ENCODE measurements around the gene GAB2. TPM values are rescaled to one million over a fixed set of nuclear protein-coding genes. Genes with fewer than 3 reads are reported as not detected.

Gene GAB2
- polyA plus RNA-seq, 3 donors = 2.8 to 39.4 (median 4.4) TPM

DNA sequence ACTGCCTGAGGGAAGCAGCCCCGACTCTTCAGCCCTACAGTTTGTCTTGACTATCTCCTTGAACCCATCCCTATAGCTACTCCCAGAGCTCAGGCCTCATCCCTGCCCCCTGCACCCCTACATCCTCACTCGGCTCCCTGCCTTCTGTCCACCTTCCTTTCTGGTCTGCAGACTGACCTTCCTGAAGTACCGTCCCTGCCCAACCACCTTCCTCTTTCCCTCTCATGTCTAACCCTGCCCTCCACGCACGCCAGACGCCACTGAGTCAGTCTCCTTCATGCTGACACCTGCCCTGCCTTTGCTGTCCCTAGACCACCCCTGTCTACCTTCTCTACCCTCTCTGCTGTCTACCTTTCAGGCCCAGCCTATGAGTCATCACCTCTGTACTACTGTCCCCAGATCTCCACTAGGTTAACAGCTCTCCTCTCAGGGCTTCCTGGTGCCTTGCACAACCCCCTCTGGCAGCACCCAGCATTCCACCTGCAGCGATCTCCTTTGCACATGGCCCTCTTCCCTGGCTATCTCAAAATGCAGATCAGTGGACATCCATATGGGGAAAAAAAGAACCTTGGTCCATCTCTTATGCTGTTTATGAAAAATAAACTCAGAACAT lies 238.1 kb downstream of the GAB2 start:
- Mint-ChIP-seq H3K4me1 (peaks cover 18% of the 10 kb centered on the region), H3K36me3 (peaks cover 31 to 44% of the 10 kb centered on the region in 2 donors), H3K4me3 (no peak overlapping the region), H3K9me3 (peaks cover 5 to 14% (median 7%) of the 10 kb centered on the region in 7 donors), H3K27me3 (ENCODE audit: low read depth in 3 of 3) (peaks cover 0 to 2% (median 0%) of the 10 kb centered on the region in 3 donors), H3K27ac (peak overlapping the region in 2 of 7 donors; percentile 9 to 67)
- H3K27me3 ChIP-seq (ENCODE audit: control insufficient read depth in 2 of 2, insufficient read depth in 2 of 2, low read length in 2 of 2) = no peaks in the 10 kb centered on the region
- no peak overlapping the region for H2AFZ ChIP-seq (ENCODE audit: insufficient read depth, low read depth, low read length, poor library complexity, severe bottlenecking)
- TF ChIP-seq, protein P1, sequence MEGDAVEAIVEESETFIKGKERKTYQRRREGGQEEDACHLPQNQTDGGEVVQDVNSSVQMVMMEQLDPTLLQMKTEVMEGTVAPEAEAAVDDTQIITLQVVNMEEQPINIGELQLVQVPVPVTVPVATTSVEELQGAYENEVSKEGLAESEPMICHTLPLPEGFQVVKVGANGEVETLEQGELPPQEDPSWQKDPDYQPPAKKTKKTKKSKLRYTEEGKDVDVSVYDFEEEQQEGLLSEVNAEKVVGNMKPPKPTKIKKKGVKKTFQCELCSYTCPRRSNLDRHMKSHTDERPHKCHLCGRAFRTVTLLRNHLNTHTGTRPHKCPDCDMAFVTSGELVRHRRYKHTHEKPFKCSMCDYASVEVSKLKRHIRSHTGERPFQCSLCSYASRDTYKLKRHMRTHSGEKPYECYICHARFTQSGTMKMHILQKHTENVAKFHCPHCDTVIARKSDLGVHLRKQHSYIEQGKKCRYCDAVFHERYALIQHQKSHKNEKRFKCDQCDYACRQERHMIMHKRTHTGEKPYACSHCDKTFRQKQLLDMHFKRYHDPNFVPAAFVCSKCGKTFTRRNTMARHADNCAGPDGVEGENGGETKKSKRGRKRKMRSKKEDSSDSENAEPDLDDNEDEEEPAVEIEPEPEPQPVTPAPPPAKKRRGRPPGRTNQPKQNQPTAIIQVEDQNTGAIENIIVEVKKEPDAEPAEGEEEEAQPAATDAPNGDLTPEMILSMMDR (IDR thresholded peaks at IDR 0.05) = no peak
- H3K9ac ChIP-seq (ENCODE audit: insufficient read depth, low read length, poor library complexity, severe bottlenecking) = no peak overlapping the region
- H3K4me1 ChIP-seq (ENCODE audit: control insufficient read depth in 1 of 2, insufficient read depth in 2 of 2, low read length in 2 of 2) = peaks cover 9 to 12% of the 10 kb centered on the region in 2 donors
- peaks cover 6 to 18% of the 10 kb centered on the region in 2 donors for H3K36me3 ChIP-seq (replicated peaks in 1 of 2; ENCODE audit: control insufficient read depth in 1 of 2, insufficient read depth in 2 of 2, low read length in 2 of 2)
- H3K4me3 ChIP-seq (replicated peaks in 1 of 3; ENCODE audit: low read depth in 2 of 3, low read length in 3 of 3) = no peak overlapping the region
- WGBS (ENCODE audit: insufficient coverage) = 80% methylated on average over 6 of the region's 7 CpGs
- DNase-seq = no peak
- intact Hi-C loops (cut with micrococcal nuclease) = no loop called here
- H4K20me1 ChIP-seq (ENCODE audit: insufficient read depth, low read length) = peaks cover 19% of the 10 kb centered on the region
- peaks cover 0 to 4% of the 10 kb centered on the region in 2 donors for H3K9me3 ChIP-seq (replicated peaks in 1 of 2; ENCODE audit: control insufficient read depth in 1 of 2, insufficient read depth in 1 of 2, low read length in 2 of 2)
- no peak overlapping the region for H3K27ac ChIP-seq (ENCODE audit: low read depth in 1 of 2, low read length in 2 of 2)
- H3K4me2 ChIP-seq (replicated peaks; ENCODE audit: extremely low read depth, low read length, poor library complexity, severe bottlenecking) = no peak overlapping the region
- peaks cover 3% of the 10 kb centered on the region for H3K79me2 ChIP-seq (ENCODE audit: insufficient read depth, low read length)

DNA sequence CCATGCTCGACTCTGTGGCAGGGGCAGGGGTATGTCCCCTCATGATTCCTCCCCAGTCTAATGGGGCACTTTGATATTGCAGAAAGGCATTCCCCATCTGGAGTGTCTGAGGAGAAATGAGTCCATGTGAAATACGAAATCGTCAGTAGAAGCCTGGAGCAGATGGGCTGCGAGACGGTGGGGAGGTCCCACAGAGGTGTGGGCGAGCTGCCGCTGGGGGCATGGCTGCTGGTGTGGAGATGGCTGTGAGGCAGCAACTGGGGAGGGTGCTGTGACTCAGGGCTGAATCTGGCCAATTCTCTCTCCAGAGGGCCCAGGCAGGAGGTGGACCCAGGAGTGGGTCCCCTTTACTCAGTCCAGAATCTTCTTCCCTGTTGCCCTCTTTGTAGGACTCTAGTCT lies 240.4 kb downstream of the GAB2 start:
- H3K4me1 ChIP-seq (ENCODE audit: control insufficient read depth in 1 of 2, insufficient read depth in 2 of 2, low read length in 2 of 2) = peaks cover 9 to 12% of the 10 kb centered on the region in 2 donors
- H3K36me3 ChIP-seq (replicated peaks in 1 of 2; ENCODE audit: control insufficient read depth in 1 of 2, insufficient read depth in 2 of 2, low read length in 2 of 2) = peaks cover 16 to 36% of the 10 kb centered on the region in 2 donors
- peaks cover 3% of the 10 kb centered on the region for H3K79me2 ChIP-seq (ENCODE audit: insufficient read depth, low read length)
- H2AFZ ChIP-seq (ENCODE audit: insufficient read depth, low read depth, low read length, poor library complexity, severe bottlenecking) = no peak overlapping the region
- H3K4me3 Mint-ChIP-seq = no peak overlapping the region
- peaks cover 5 to 14% (median 7%) of the 10 kb centered on the region in 7 donors for H3K9me3 Mint-ChIP-seq
- peaks cover 0 to 2% (median 0%) of the 10 kb centered on the region in 3 donors for H3K27me3 Mint-ChIP-seq (ENCODE audit: low read depth in 3 of 3)
- H3K4me1 Mint-ChIP-seq = peaks cover 18% of the 10 kb centered on the region
- H3K36me3 Mint-ChIP-seq = peaks cover 46 to 52% of the 10 kb centered on the region in 2 donors
- H3K27ac ChIP-seq (ENCODE audit: low read depth in 1 of 2, low read length in 2 of 2) = no peak overlapping the region
- 100% methylated on average over 1 of the region's 7 CpGs for WGBS (ENCODE audit: insufficient coverage)
- H3K4me3 ChIP-seq (replicated peaks in 1 of 3; ENCODE audit: low read depth in 2 of 3, low read length in 3 of 3) = no peak overlapping the region
- peaks cover 19% of the 10 kb centered on the region for H4K20me1 ChIP-seq (ENCODE audit: insufficient read depth, low read length)
- H3K9ac ChIP-seq (ENCODE audit: insufficient read depth, low read length, poor library complexity, severe bottlenecking) = no peak overlapping the region
- peaks cover 0 to 4% of the 10 kb centered on the region in 2 donors for H3K9me3 ChIP-seq (replicated peaks in 1 of 2; ENCODE audit: control insufficient read depth in 1 of 2, insufficient read depth in 1 of 2, low read length in 2 of 2)
- no peak overlapping the region for H3K4me2 ChIP-seq (replicated peaks; ENCODE audit: extremely low read depth, low read length, poor library complexity, severe bottlenecking)
- intact Hi-C loops (cut with micrococcal nuclease) = no loop called here
- no peak overlapping the region for H3K27ac Mint-ChIP-seq
- H3K27me3 ChIP-seq (ENCODE audit: control insufficient read depth in 2 of 2, insufficient read depth in 2 of 2, low read length in 2 of 2) = no peaks in the 10 kb centered on the region
- TF ChIP-seq, protein P1 (IDR thresholded peaks at IDR 0.05) = no peak
- no peak for DNase-seq

All from CD14-positive monocyte (primary cell).